GM19023 (cell line): ENCODE results near the gene HARBI1.

Experiments
- ATAC-seq: cut with Tn5 transposase; IDR thresholded peaks from one replicate; pipeline ENCODE4 v1.9.1; 2021; ENCODE audit warnings: mild to moderate bottlenecking, moderate library complexity; ENCODE audit not compliant: unreplicated experiment

HARBI1 gene

GRCh38 chr11:46617134-46617971 lies at the start of gene HARBI1, which contains the start of gene ATG13:
TSS of gene HARBI1 (minus strand) at chr11:46617227. CDS start at chr11:46616237, 990 bp downstream.
TSS of gene ATG13 (plus strand) at chr11:46617553. CDS start at chr11:46644292, 26,739 bp downstream.
- ATAC-seq: peak; percentile 97

- ATAC-seq: no peak
These were observed 49.5 kb upstream of the HARBI1 start for GRCh38 chr11:46666516-46666915.

GRCh38 chr11:46665356-46665755 lies 48.3 kb upstream of the HARBI1 start:
- ATAC-seq: no peak

- ATAC-seq: no peak
These were observed 47.6 kb upstream of the HARBI1 start for GRCh38 chr11:46664612-46665011.

GRCh38 chr11:46663277-46663940 lies 46.4 kb upstream of the HARBI1 start:
- no peak for ATAC-seq

GRCh38 chr11:46662366-46662765 lies 45.3 kb upstream of the HARBI1 start:
- no peak for ATAC-seq

GRCh38 chr11:46661836-46662235 lies 44.8 kb upstream of the HARBI1 start:
- ATAC-seq: no peak

GRCh38 chr11:46659908-46660307 lies 42.9 kb upstream of the HARBI1 start:
- no peak for ATAC-seq

GRCh38 chr11:46658259-46658658 lies 41.2 kb upstream of the HARBI1 start:
- ATAC-seq: no peak

GRCh38 chr11:46657186-46657585 lies 40.2 kb upstream of the HARBI1 start:
- no peak for ATAC-seq

GRCh38 chr11:46655631-46656030 lies 38.6 kb upstream of the HARBI1 start:
- ATAC-seq: no peak

GRCh38 chr11:46649180-46649738 lies 32.2 kb upstream of the HARBI1 start:
- no peak for ATAC-seq

GRCh38 chr11:46643986-46644385 lies 27.0 kb upstream of the HARBI1 start:
- ATAC-seq: no peak

GRCh38 chr11:46643531-46643930 lies 26.5 kb upstream of the HARBI1 start:
- ATAC-seq: no peak

- no peak for ATAC-seq
These were observed 25.8 kb upstream of the HARBI1 start for GRCh38 chr11:46642627-46643335.

- ATAC-seq: no peak
These were observed 24.6 kb upstream of the HARBI1 start for GRCh38 chr11:46641639-46642038.

GRCh38 chr11:46640036-46640788 lies 23.2 kb upstream of the HARBI1 start:
- no peak for ATAC-seq

- no peak for ATAC-seq
These were observed 22.3 kb upstream of the HARBI1 start for GRCh38 chr11:46639197-46639839.

- no peak for ATAC-seq
These were observed 20.5 kb upstream of the HARBI1 start for GRCh38 chr11:46637546-46637945.

GRCh38 chr11:46635557-46636139 lies 18.6 kb upstream of the HARBI1 start:
- no peak for ATAC-seq
